HG02571 (cell line): ENCODE measurements around the gene HYLS1.

Experiments
- ATAC-seq: cut with Tn5 transposase; IDR thresholded peaks from one replicate; pipeline ENCODE4 v1.9.1; 2021; ENCODE audit warnings: mild to moderate bottlenecking, moderate library complexity; ENCODE audit not compliant: unreplicated experiment

The HYLS1 gene

GRCh38 chr11:125948278-125949051, 61.0 kb downstream of the HYLS1 start:
- no peak for ATAC-seq

- no peak for ATAC-seq
Observed at GRCh38 chr11:125949271-125950177, 62.1 kb downstream of the HYLS1 start.

- ATAC-seq, result no peak
Observed at GRCh38 chr11:125950178-125950490, 62.7 kb downstream of the HYLS1 start.
